Bladder microvascular endothelial cell (primary cell): ENCODE results near the gene CSNK1D. TPM values are rescaled to one million over a fixed set of nuclear protein-coding genes. Genes with fewer than 3 reads are reported as not detected.

ENCODE experiments used
- total RNA-seq: library from RNA; depleted of rRNA; stranded (reverse); fragments of >200 nt; gene quantifications from 2 replicates; pipeline ENCODE4 v1.2.3, GENCODE V29; 2014

CSNK1D gene
- total RNA-seq: 40.8 and 76.5 TPM in 2 replicates

GRCh38 chr17:82273327-82274133, at the start of gene CSNK1D:
TSS of gene CSNK1D (minus strand) at chr17:82273700. CDS start at chr17:82273381, 319 bp downstream.

GRCh38 chr17:82317394-82318168, 44.1 kb upstream of the CSNK1D start, which contains the start of gene CD7:
TSS of gene CD7 (minus strand) at chr17:82317608. CDS start at chr17:82317495, 113 bp downstream.

GRCh38 chr17:82228842-82229697, 44.4 kb downstream of the CSNK1D start, which contains the start of gene SLC16A3:
TSS of gene SLC16A3 (plus strand) at chr17:82229042. CDS start at chr17:82236009, 6,967 bp downstream.

GRCh38 chr17:82212331-82213250, 60.9 kb downstream of the CSNK1D start, which contains the start of gene CCDC57:
TSS of gene CCDC57 (minus strand) at chr17:82212842. CDS start at chr17:82201944, 10,898 bp downstream.

Other genes starting within 250 kb of the CSNK1D start
- gene RAC3, start 242.0 kb downstream of the CSNK1D start, total RNA-seq: 13.1 and 14.3 TPM in 2 replicates
- 28.7 and 48.2 TPM in 2 replicates for gene DCXR, start 236.0 kb downstream of the CSNK1D start, total RNA-seq
- gene RFNG, start 221.9 kb downstream of the CSNK1D start, total RNA-seq: 17.0 and 29.6 TPM in 2 replicates
- gene GPS1, start 221.8 kb downstream of the CSNK1D start, total RNA-seq: 72.7 and 85.7 TPM in 2 replicates
- 54.6 and 59.5 TPM in 2 replicates for gene DUS1L, start 207.9 kb downstream of the CSNK1D start, total RNA-seq
- 73.0 and 95.0 TPM in 2 replicates for gene FASN, start 175.5 kb downstream of the CSNK1D start, total RNA-seq
- gene CCDC57, start 60.9 kb downstream of the CSNK1D start, total RNA-seq: 4.9 and 11.0 TPM in 2 replicates
- 146 and 192 TPM in 2 replicates for gene SLC16A3, start 44.7 kb downstream of the CSNK1D start, total RNA-seq
- gene CD7, start 43.9 kb upstream of the CSNK1D start, total RNA-seq: not detected in 2 replicates
- 2.2 and 3.9 TPM in 2 replicates for gene SECTM1, start 60.1 kb upstream of the CSNK1D start, total RNA-seq
- gene TEX19, start 85.5 kb upstream of the CSNK1D start, total RNA-seq: not detected in 2 replicates
- gene UTS2R, start 98.1 kb upstream of the CSNK1D start, total RNA-seq: not detected in 2 replicates
- 9.9 and 12.3 TPM in 2 replicates for gene HEXD, start 144.6 kb upstream of the CSNK1D start, total RNA-seq
- gene OGFOD3, start 144.9 kb upstream of the CSNK1D start, total RNA-seq: 25.3 and 33.4 TPM in 2 replicates
- gene CYBC1, start 177.1 kb upstream of the CSNK1D start, total RNA-seq: 40.3 and 49.9 TPM in 2 replicates
- 33.7 and 58.9 TPM in 2 replicates for gene NARF, start 185.0 kb upstream of the CSNK1D start, total RNA-seq
- 24.3 and 40.2 TPM in 2 replicates for gene FOXK2, start 246.0 kb upstream of the CSNK1D start, total RNA-seq